Superior temporal gyrus (tissue), 1 donor: ENCODE results near the gene HAPLN1.
"Not testable (repeated sequence)": the region's sequence is repeated elsewhere in the genome, so short reads cannot be mapped to it uniquely, and the experiment has no call there.

ENCODE experiments used
- DNase-seq: peaks from one replicate; pipeline ENCODE4 v3.0.0-alpha.2; 2016; ENCODE audit errors: extremely low spot score

HAPLN1 gene

GRCh38 chr5:83720836-83721537 lies at the start of gene HAPLN1:
TSS of gene HAPLN1 (minus strand) at chr5:83720855. CDS start at chr5:83673523, 47,332 bp downstream.
- no peak for DNase-seq

GRCh38 chr5:83767409-83767992 lies 46.8 kb upstream of the HAPLN1 start:
- DNase-seq: no peak

- no peak for DNase-seq
These were observed 43.4 kb upstream of the HAPLN1 start for GRCh38 chr5:83764101-83764500.

DNA sequence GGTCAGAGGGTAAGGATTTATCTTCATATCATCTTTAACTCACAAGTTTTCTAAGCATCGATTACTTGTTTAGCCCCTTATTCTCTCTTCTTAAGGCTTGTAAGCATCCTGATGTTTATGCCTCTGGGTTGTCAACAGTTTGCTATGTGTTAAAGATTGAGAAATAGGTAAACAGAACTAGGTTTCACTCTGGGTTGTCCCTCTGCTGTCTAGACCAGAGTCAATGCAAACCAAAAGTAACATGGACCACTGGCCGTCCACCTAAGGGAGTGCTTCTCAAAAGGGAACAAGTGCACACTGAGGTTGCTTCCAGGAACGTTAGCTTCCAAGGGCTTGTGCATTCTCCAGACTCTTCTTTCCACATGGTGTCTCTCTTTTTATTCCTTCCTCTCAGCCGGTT lies 39.9 kb upstream of the HAPLN1 start:
- DNase-seq: no peak

DNA sequence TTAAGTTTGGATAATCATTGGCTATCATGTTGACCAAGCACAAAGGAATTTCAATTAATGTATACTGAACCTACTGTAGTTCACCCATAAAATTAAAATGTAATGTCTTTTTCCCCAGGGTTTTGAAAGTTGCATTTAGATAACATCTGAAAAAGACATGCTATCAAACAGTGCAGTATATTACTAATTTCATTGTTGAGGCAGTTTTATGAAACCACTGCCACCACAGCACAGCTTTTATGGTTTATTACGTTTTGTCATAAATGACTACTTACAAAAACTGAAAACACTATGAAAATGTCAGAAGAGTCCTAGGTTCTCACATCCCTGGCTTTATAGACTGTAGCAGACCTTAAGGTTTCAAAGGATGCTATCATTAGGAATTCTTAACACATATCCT lies 32.0 kb upstream of the HAPLN1 start:
- no peak for DNase-seq

- DNase-seq: no peak
These were observed 30.5 kb upstream of the HAPLN1 start for GRCh38 chr5:83751201-83751600.

DNA sequence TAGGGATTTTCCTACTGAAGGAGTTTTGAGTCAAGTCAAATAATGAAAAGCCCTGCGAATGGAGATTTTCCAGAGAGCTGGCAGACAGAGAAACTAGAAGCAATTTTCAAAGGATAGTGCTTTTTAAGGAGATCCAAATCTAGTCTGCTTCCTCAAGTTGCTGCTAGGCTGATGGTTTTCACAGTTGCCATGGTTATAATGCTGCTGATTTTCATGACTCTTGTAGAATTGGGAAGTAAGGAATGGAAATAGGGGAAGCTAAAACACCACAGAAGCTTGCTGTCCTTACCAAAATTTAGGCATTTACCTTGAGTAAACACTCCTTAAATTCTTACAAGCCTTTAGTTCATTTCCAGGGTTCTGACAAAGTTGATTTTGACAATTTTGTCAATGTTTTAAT lies 30.1 kb upstream of the HAPLN1 start:
- DNase-seq: no peak

- no peak for DNase-seq
These were observed 25.2 kb upstream of the HAPLN1 start for GRCh38 chr5:83745816-83746215.

GRCh38 chr5:83744821-83745220 lies 24.2 kb upstream of the HAPLN1 start:
- no peak for DNase-seq

DNA sequence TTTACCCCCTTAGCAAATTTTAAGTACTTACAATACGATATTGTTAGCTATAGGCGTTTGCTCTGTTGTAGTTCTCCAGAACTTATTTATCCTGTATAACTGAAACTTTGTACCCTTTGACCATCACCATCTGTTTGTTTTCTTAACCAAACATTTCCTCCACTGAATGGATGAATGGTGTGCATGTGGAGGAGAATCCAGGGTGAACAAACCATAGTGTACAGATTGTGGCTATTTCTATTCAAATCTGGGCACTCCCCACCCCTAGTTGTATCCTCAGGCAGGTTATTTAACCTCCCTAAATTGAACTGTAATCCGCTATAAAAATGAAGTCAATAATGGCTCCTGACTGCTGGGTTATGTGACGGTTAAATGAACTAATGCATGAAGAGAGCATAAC lies 21.4 kb upstream of the HAPLN1 start:
- DNase-seq: no peak

- no peak for DNase-seq
These were observed 20.9 kb upstream of the HAPLN1 start for GRCh38 chr5:83741571-83741970.

- no peak for DNase-seq
These were observed 20.1 kb upstream of the HAPLN1 start for GRCh38 chr5:83740741-83741140.

DNA sequence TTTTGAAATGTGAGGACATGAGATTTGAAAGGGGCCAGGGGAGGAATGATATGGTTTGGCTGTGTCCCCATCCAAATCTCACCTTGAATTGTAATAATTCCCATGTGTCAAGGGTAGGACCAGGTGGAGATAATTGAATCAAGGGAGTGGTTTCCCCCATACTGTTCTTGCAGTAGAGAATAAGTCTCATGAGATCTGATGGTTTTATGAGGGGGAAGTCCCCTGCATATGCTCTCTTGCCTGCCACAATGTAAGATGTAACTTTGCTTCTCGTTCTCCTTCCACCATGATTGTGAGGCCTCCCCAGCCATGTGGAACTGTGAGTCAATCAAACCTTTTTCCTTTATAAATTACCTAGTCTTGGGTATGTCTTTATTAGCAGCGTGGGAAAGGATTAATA lies 15.5 kb upstream of the HAPLN1 start:
- not testable (repeated sequence) for DNase-seq

DNA sequence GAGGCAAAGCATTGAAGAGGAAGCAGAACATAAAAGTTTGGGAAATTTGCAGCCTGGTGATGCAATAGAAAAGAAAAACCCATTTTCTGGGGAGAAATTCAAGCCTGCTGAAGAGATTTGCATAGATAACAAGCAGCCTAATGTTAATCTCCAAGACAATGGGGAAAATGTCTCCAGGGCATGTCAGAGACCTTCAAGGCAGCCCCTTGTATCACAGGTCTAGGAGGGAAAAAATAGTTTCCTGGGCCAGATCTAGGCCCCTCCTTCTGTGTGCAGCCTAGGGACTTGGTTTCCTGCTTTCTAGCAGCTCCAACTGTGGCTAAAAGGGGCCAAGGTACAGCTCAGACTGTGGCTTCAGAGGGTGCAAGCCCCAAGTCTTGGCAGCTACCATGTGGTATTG lies 14.4 kb upstream of the HAPLN1 start:
- not testable (repeated sequence) for DNase-seq

DNA sequence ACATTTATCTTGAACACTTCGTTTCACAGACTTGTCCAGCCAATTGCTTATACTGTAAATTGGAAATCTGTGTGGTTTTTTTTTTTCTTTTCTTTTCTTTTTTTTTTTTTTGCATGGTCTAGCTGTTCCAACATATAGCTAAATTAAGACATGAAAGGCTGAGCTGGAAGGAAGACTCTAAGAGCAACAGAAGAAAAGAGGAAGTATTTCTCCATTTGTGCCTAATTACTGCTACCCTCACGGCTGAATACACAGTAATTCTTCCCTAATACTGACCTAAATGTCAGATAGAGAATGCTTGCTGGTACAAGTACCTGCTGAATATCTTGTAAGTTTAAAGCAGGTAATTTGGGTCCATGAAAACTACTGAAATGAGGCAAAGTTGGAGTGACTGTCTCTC lies 11.0 kb upstream of the HAPLN1 start:
- no peak for DNase-seq

DNA sequence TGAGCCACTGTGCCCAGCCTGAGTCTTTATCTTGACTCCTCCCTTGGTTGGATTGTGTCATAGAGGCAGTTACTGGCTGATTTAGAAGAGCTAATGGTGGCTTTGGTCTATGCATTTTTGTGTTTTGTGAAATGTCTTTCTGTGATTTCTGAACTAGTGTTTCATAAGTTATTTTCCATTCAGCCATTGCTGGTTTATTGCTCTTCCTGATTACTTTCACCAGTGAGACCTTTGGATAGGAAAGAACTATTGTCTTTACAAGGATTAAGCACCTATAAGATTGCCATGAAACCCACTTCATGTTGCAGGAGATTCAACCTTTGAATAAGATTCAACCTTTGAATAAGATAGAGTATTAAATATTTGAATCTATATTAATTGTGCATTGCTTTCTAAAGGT lies 8.7 kb upstream of the HAPLN1 start:
- DNase-seq: no peak

- no peak for DNase-seq
These were observed 6.3 kb upstream of the HAPLN1 start for GRCh38 chr5:83726912-83727311.

DNA sequence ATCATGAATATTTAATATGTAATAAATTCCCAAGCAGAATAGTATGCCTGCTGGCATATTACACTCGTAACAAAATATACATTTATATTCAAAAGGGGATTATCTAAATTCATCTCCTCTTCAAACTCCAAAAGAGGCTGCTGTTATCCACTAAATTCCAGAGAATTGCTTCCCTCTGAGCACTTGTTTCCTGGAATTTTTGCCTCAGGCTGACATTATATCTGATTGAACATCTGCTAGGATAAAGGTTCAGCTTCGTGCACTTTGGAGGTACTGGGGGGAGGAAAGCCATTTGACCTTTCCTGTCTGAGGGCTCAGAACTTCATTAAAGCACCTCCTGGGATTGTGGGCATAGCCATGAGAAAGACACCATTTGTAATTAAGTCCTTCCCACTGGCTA lies 4.3 kb upstream of the HAPLN1 start:
- DNase-seq: no peak

GRCh38 chr5:83724001-83724400 lies 3.3 kb upstream of the HAPLN1 start:
- no peak for DNase-seq

GRCh38 chr5:83723031-83723430 lies 2.4 kb upstream of the HAPLN1 start:
- no peak for DNase-seq

- peak; percentile 80 for DNase-seq
These were observed 1.6 kb upstream of the HAPLN1 start for GRCh38 chr5:83721953-83722901.

- DNase-seq: no peak
These were observed 1.6 kb downstream of the HAPLN1 start for GRCh38 chr5:83718936-83719495.
